HepG2 (cell line): ENCODE results near the gene MGST1. TPM values are rescaled to one million over a fixed set of nuclear protein-coding genes. Genes with fewer than 3 reads are reported as not detected.
A peak's percentile ranks its signal among the peaks of the same experiment; 100 is the strongest.

Source experiments
- ATAC-seq: fragments of 200-7000 bp; cut with Tn5 transposase; 3 replicates; pipeline ENCODE4 v1.9.1; 2020; ENCODE audit warnings: mild to moderate bottlenecking, moderate library complexity
- BruUV-seq: library from RNA; stranded (reverse); fragments of 400-500 nt; replicated peaks from 2 replicates; lab custom pipeline; 2021; lab: Mats Ljungman, UMichigan
- CTCF ChIA-PET: fragments of 300-600 bp; formaldehyde crosslinking; extraction: SDS; loops from one replicate; lab custom pipeline; 2021; ENCODE audit warnings: low total read pairs, inconsistent platforms, low intra/inter-chr PET ratio; lab: Yijun Ruan, JAX
- POLR2A ChIA-PET: fragments of 350-600 bp; sonication (Branson Sonifier 250); formaldehyde crosslinking; loops from one replicate; lab custom pipeline; 2020; ENCODE audit warnings: antibody characterized with exemption, inconsistent platforms; lab: Yijun Ruan, JAX
- DNase-seq: peaks from one replicate; pipeline ENCODE4 v3.0.0-alpha.2; 2015; ENCODE audit warnings: low spot score
- FAIRE-seq: peaks from 3 replicates; lab custom pipeline; 2011; peaks lifted over from hg19 to GRCh38; lab: Jason Lieb, UNC
- H2AFZ ChIP-seq: one replicate; pipeline ENCODE4 v1.6.1; 2011; ENCODE audit warnings: low read length, inconsistent platforms
- H3K27ac ChIP-seq: fragments of 300-600 bp; 3 replicates; pipeline ENCODE4 v1.8.0; 2011; ENCODE audit warnings: mixed run types, mild to moderate bottlenecking, mixed read lengths, low read length, inconsistent platforms; ENCODE audit not compliant: insufficient read depth; ENCODE audit errors: extremely low read length
- H3K27me3 ChIP-seq, 2 experiments: fragments of 200-600 bp in 1 of 2; 2 replicates in 1 of 2; 3 replicates in 1 of 2; pipeline versions ENCODE4 v1.6.0 to v1.8.0; 2011; ENCODE audit warnings: low read length in 2 of 2, mild to moderate bottlenecking in 2 of 2, moderate library complexity in 2 of 2, inconsistent platforms in 1 of 2; ENCODE audit not compliant: insufficient read depth in 2 of 2, control insufficient read depth in 1 of 2
- H3K36me3 ChIP-seq, 2 experiments: fragments of 200-600 bp in 1 of 2; replicated peaks in 1 of 2; 2 replicates in 1 of 2; 3 replicates in 1 of 2; pipeline versions ENCODE4 v1.5.1 to v1.8.0; 2011; ENCODE audit warnings: low read length in 2 of 2, inconsistent platforms in 1 of 2; ENCODE audit not compliant: insufficient read depth in 2 of 2, control insufficient read depth in 1 of 2
- H3K4me1 ChIP-seq: 2 replicates; pipeline ENCODE4 v1.5.1; 2012; ENCODE audit warnings: low read length, inconsistent platforms; ENCODE audit not compliant: insufficient read depth
- H3K4me2 ChIP-seq: 2 replicates; pipeline ENCODE4 v1.6.0; 2011; ENCODE audit warnings: low read depth, low read length, inconsistent platforms
- H3K4me3 ChIP-seq, 3 experiments: fragments of 200-600 bp in 1 of 3; sonication (generic), shearing (Covaris generic) in 1 of 3; replicated peaks in 1 of 3; 2 replicates each; pipeline ENCODE4 v1.5.1; 2011 to 2016; ENCODE audit warnings: low read length in 3 of 3, inconsistent platforms in 2 of 3, low read depth in 2 of 3, mild to moderate bottlenecking in 2 of 3, control low read depth in 1 of 3, mixed read lengths in 1 of 3; ENCODE audit not compliant: insufficient read depth in 1 of 3
- H3K79me2 ChIP-seq: one replicate; pipeline ENCODE4 v1.6.1; 2011; ENCODE audit warnings: low read length, inconsistent platforms; ENCODE audit not compliant: insufficient read depth
- H3K9ac ChIP-seq: 2 replicates; pipeline ENCODE4 v1.6.0; 2011; ENCODE audit warnings: mild to moderate bottlenecking, low read depth, low read length, inconsistent platforms; ENCODE audit not compliant: insufficient read depth
- H3K9me3 ChIP-seq: 2 replicates; pipeline ENCODE4 v1.5.1; 2012; ENCODE audit warnings: mild to moderate bottlenecking, low read length
- H4K20me1 ChIP-seq: 2 replicates; pipeline ENCODE4 v1.6.0; 2011; ENCODE audit warnings: inconsistent platforms, mild to moderate bottlenecking, low read length, moderate library complexity; ENCODE audit not compliant: insufficient read depth
- CAMTA2 ChIP-seq: sonication (generic); formaldehyde crosslinking; IDR thresholded peaks from 2 replicates; pipeline ENCODE4 v1.4.0; 2020; ENCODE audit warnings: mild to moderate bottlenecking, missing genetic modification reagents, borderline replicate concordance
- CHD4 ChIP-seq: fragments of 200-600 bp; sonication (generic); IDR thresholded peaks from 2 replicates; pipeline ENCODE4 v1.7.0; 2017; ENCODE audit warnings: mild to moderate bottlenecking, low read length, borderline replicate concordance
- DR1 ChIP-seq: sonication (generic); formaldehyde crosslinking; IDR thresholded peaks from 2 replicates; pipeline ENCODE4 v1.8.0; 2021; ENCODE audit warnings: mild to moderate bottlenecking, missing genetic modification reagents, inconsistent platforms
- HNF4G ChIP-seq, 2 experiments: sonication (generic) in 1 of 2; formaldehyde crosslinking in 1 of 2; IDR thresholded peaks; 2 replicates each; pipeline versions ENCODE4 v1.4.0 to v1.6.1; 2011 to 2020; ENCODE audit warnings: borderline replicate concordance in 2 of 2, low read depth in 2 of 2, mild to moderate bottlenecking in 2 of 2, low read length in 1 of 2, missing genetic modification reagents in 1 of 2, moderate library complexity in 1 of 2
- MBD4 ChIP-seq: IDR thresholded peaks from 2 replicates; pipeline ENCODE4 v1.6.1; 2012; ENCODE audit warnings: low read length, inconsistent platforms, borderline replicate concordance
- NFE2L2 ChIP-seq: fragments of 150-350 bp; IDR thresholded peaks from 2 replicates; pipeline ENCODE4 v1.6.1; 2014; ENCODE audit warnings: low read length
- NRL ChIP-seq: sonication (generic); formaldehyde crosslinking; IDR thresholded peaks from 2 replicates; pipeline ENCODE4 v1.5.0; 2020; ENCODE audit warnings: missing genetic modification reagents, mild to moderate bottlenecking, moderate library complexity, borderline replicate concordance
- SMC3 ChIP-seq: IDR thresholded peaks from 2 replicates; pipeline ENCODE4 v1.6.1; 2011; ENCODE audit warnings: low read length, improper control_type of control experiment
- SP2 ChIP-seq: sonication (generic); formaldehyde crosslinking; IDR thresholded peaks from 2 replicates; pipeline ENCODE4 v1.5.1; 2020; ENCODE audit warnings: mild to moderate bottlenecking, missing genetic modification reagents
- TEAD2 ChIP-seq: sonication (generic); formaldehyde crosslinking; IDR thresholded peaks from 2 replicates; pipeline ENCODE4 v1.9.0; 2021; ENCODE audit warnings: missing genetic modification reagents
- ZFYVE20 ChIP-seq: sonication (generic); formaldehyde crosslinking; IDR thresholded peaks from 2 replicates; pipeline ENCODE4 v1.8.0; 2023; ENCODE audit warnings: low read depth, mild to moderate bottlenecking, moderate library complexity, missing genetic modification reagents, borderline replicate concordance
- ZNF235 ChIP-seq: sonication (generic); formaldehyde crosslinking; IDR thresholded peaks from 2 replicates; pipeline ENCODE4 v1.8.1; 2023; ENCODE audit warnings: mild to moderate bottlenecking, missing genetic modification reagents, borderline replicate concordance
- ZSCAN21 ChIP-seq: sonication (generic); formaldehyde crosslinking; IDR thresholded peaks from 2 replicates; pipeline ENCODE4 v1.8.0; 2022; ENCODE audit warnings: mild to moderate bottlenecking, missing genetic modification reagents, moderate library complexity, borderline replicate concordance
- ZSCAN29 ChIP-seq: sonication (generic); formaldehyde crosslinking; conservative IDR thresholded peaks from 2 replicates; pipeline ENCODE4 v1.4.0; 2020; ENCODE audit warnings: mild to moderate bottlenecking, missing genetic modification reagents
- WGBS: methylation state at CpG from one replicate; pipeline ENCODE4 v1.1.6; 2017; ENCODE audit warnings: low lambda C conversion rate; 5-methylcytosine and 5-hydroxymethylcytosine counted together
- in situ Hi-C: cut with HindIII; loops from 2 replicates; pipeline ENCODE4 v1.10.0; 2017; ENCODE audit warnings: low pct_unique_long_range_greater_than_20kb; ENCODE audit not compliant: extremely low pct_ligation_motif_present
- intact Hi-C: fragments of 100-400 bp; cut with micrococcal nuclease; formaldehyde crosslinking; loops from one replicate; pipeline ENCODE4 v1.10.0; 2022; ENCODE audit not compliant: unreplicated experiment
- polyA plus RNA-seq, 8 experiments: library from polyadenylated mRNA; depleted of rRNA in 3 of 8; stranded (reverse) in 7 of 8; unstranded in 1 of 8; fragments of >200 nt; fragmentation: Illumina TruSeq in 4 of 8; extraction: Trizol in 4 of 8; gene quantifications; 2 replicates each; pipeline versions ENCODE4 v1.2.1 to v1.2.3, GENCODE V29; 2011 to 2016; ENCODE audit warnings: low read depth in 4 of 8, missing spikeins in 1 of 8, mixed read lengths in 1 of 8; ENCODE audit not compliant: insufficient read depth in 1 of 8
- total RNA-seq, 5 experiments: library from RNA; depleted of rRNA; stranded (reverse); fragments of >200 nt; fragmentation: Illumina TruSeq; extraction: Trizol; gene quantifications; 2 replicates each; pipeline ENCODE4 v1.2.3, GENCODE V29; 2016; ENCODE audit warnings: low read depth in 1 of 5
- TF ChIP-seq, protein P1 (sequence below): sonication (generic); formaldehyde crosslinking; IDR thresholded peaks from 2 replicates; pipeline ENCODE4 v1.8.1; 2022; ENCODE audit warnings: mild to moderate bottlenecking, missing genetic modification reagents
- TF ChIP-seq, protein P2 (sequence below): sonication (generic); formaldehyde crosslinking; IDR thresholded peaks from 2 replicates; pipeline ENCODE4 v1.4.0; 2020; ENCODE audit warnings: mild to moderate bottlenecking, missing genetic modification reagents
- TF ChIP-seq, protein P3 (sequence below): sonication (generic); formaldehyde crosslinking; IDR thresholded peaks from 2 replicates; pipeline ENCODE4 v1.4.0; 2020; ENCODE audit warnings: mild to moderate bottlenecking, missing genetic modification reagents, borderline replicate concordance

Gene MGST1
- total and polyA plus RNA-seq, 2 of the 13 experiments (the other 11 are each of a cell fraction or from before 2014, with no cell fraction given) = 119 to 152 TPM

DNA sequence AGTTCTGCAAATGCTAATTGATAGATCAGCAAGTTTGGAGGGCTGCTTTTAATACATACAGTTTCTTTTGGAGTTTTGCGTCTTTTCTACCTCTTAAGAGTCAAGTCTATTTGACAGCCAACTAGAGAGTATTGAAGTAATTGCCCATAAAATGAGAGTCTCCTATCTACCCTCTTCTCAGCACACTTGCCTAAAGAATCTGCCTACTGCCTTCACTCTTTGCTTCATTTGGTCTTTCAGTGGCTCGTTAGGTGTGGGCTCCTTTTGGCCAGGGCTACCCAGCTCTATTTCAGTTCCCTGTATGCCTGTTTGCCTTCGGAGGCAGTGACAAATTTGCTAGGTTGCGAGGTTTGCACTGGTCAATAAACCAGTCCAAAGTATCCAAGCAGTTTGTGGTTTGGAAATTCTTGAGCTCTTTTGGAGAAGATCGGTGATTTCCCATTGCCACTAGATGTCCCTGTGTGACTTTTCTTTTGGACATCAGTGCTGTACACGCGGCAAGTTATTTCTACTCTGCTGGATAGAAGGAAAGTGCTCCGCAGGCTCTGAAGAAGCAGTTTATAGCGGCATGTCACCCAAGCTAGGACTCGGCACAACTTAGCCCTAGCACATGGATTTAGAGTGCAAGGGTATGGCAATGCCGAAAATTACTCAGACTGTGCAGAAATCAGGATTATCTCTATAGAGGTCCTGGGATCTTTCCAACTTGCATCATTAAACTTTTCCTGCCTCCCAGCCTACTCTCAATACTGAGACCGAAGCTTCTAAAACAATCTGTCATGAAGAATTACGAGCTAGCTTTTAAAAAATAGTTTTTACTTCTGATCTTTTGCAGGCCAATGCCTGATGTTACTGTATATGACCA, 38.6 kb downstream of the MGST1 start:
- no peak overlapping the region for H2AFZ ChIP-seq
- ChIA-PET POLR2A (no interaction called here), CTCF (interaction anchor here (1.3 kb wide), 1 partner anchor 1256 kb away, joined by 4 read pairs; no protein-coding TSS in a partner anchor)
- no peak overlapping the region for H3K9ac ChIP-seq
- FAIRE-seq (peak; percentile 99), ATAC-seq (peak; percentile 99), DNase-seq (peak; percentile 88)
- intact Hi-C loops (loop anchor here (1.0 to 5.0 kb wide), 2 partner anchors 299 to 1256 kb away; no protein-coding TSS in a partner anchor), in situ Hi-C loops (loop anchor here (25.0 kb wide), 1 partner anchor 1251 kb away; no protein-coding TSS in a partner anchor)
- no peaks in the 10 kb centered on the region for H4K20me1 ChIP-seq
- H3K36me3 ChIP-seq = no peaks in the 10 kb centered on the region
- H3K4me2 ChIP-seq = peak overlapping the region; percentile 51
- 33% methylated on average over 11 of the region's 13 CpGs for WGBS
- H3K27me3 ChIP-seq = no peaks in the 10 kb centered on the region
- no peak overlapping the region for H3K4me3 ChIP-seq
- H3K4me1 ChIP-seq = peaks cover 17% of the 10 kb centered on the region
- H3K27ac ChIP-seq = peak overlapping the region; percentile 33
- no TSS peak for BruUV-seq
- H3K79me2 ChIP-seq = no peaks in the 10 kb centered on the region
- no peaks in the 10 kb centered on the region for H3K9me3 ChIP-seq
- TF ChIP-seq CHD4 (no peak), SP2 (CRISPR knock-in tag) (no peak), CAMTA2 (CRISPR knock-in tag) (no peak), ZFYVE20 (CRISPR knock-in tag) (no peak), HNF4G (IDR thresholded peaks at IDR 0.05; ENCODE audit: borderline replicate concordance, low read depth, low read length) (peak; percentile 72; the same call in 1 of the 2 replicates), HNF4G (CRISPR knock-in tag; IDR thresholded peaks at IDR 0.05; ENCODE audit: borderline replicate concordance, low read depth) (no peak), NRL (CRISPR knock-in tag) (no peak), MBD4 (no peak), ZNF235 (CRISPR knock-in tag) (no peak), NFE2L2 (no peak), SMC3 (peak; percentile 80; the same call in 1 of the 2 replicates), ZSCAN29 (CRISPR knock-in tag) (peak; percentile 70; the same call in 1 of the 2 replicates), ZSCAN21 (CRISPR knock-in tag) (no peak), DR1 (no peak), TEAD2 (CRISPR knock-in tag) (no peak)
- TF ChIP-seq, protein P1, sequence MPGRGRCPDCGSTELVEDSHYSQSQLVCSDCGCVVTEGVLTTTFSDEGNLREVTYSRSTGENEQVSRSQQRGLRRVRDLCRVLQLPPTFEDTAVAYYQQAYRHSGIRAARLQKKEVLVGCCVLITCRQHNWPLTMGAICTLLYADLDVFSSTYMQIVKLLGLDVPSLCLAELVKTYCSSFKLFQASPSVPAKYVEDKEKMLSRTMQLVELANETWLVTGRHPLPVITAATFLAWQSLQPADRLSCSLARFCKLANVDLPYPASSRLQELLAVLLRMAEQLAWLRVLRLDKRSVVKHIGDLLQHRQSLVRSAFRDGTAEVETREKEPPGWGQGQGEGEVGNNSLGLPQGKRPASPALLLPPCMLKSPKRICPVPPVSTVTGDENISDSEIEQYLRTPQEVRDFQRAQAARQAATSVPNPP = no peak
- TF ChIP-seq, protein P2, sequence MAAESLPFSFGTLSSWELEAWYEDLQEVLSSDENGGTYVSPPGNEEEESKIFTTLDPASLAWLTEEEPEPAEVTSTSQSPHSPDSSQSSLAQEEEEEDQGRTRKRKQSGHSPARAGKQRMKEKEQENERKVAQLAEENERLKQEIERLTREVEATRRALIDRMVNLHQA (CRISPR knock-in tag) = no peak
- TF ChIP-seq, protein P3, sequence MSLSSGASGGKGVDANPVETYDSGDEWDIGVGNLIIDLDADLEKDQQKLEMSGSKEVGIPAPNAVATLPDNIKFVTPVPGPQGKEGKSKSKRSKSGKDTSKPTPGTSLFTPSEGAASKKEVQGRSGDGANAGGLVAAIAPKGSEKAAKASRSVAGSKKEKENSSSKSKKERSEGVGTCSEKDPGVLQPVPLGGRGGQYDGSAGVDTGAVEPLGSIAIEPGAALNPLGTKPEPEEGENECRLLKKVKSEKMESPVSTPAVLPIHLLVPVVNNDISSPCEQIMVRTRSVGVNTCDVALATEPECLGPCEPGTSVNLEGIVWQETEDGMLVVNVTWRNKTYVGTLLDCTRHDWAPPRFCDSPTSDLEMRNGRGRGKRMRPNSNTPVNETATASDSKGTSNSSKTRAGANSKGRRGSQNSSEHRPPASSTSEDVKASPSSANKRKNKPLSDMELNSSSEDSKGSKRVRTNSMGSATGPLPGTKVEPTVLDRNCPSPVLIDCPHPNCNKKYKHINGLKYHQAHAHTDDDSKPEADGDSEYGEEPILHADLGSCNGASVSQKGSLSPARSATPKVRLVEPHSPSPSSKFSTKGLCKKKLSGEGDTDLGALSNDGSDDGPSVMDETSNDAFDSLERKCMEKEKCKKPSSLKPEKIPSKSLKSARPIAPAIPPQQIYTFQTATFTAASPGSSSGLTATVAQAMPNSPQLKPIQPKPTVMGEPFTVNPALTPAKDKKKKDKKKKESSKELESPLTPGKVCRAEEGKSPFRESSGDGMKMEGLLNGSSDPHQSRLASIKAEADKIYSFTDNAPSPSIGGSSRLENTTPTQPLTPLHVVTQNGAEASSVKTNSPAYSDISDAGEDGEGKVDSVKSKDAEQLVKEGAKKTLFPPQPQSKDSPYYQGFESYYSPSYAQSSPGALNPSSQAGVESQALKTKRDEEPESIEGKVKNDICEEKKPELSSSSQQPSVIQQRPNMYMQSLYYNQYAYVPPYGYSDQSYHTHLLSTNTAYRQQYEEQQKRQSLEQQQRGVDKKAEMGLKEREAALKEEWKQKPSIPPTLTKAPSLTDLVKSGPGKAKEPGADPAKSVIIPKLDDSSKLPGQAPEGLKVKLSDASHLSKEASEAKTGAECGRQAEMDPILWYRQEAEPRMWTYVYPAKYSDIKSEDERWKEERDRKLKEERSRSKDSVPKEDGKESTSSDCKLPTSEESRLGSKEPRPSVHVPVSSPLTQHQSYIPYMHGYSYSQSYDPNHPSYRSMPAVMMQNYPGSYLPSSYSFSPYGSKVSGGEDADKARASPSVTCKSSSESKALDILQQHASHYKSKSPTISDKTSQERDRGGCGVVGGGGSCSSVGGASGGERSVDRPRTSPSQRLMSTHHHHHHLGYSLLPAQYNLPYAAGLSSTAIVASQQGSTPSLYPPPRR = no peak
